CD4-positive, alpha-beta T cell treated with Interleukin-2 at 100 ng/mL for 4 hours (primary cell): ENCODE measurements around the gene HDAC9.
A peak's percentile ranks its signal among the peaks of the same experiment; 100 is the strongest.

Source experiments
- DNase-seq: peaks from one replicate; pipeline ENCODE4 v3.0.0-alpha.2; 2020; ENCODE audit warnings: low spot score

The HDAC9 gene

DNA sequence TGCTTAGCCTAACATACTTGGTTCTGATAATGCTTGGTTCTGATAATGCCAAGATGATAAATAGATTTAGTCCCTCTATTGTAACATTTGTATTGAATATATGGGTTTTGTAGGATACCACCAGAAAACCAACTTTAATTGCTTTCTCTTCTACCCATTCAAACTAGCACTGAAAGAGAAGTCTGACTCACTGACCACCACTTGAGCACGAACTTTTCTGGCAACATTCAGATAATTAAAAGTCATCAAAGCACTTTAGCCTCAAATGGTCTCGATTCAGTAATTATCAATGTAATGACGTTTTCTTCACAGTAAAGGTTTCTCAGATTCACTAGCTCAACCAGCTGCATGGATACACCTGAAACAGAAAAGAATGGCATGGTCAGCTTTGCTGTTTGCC, 63.0 kb downstream of the HDAC9 start:
- DNase-seq = no peak

DNA sequence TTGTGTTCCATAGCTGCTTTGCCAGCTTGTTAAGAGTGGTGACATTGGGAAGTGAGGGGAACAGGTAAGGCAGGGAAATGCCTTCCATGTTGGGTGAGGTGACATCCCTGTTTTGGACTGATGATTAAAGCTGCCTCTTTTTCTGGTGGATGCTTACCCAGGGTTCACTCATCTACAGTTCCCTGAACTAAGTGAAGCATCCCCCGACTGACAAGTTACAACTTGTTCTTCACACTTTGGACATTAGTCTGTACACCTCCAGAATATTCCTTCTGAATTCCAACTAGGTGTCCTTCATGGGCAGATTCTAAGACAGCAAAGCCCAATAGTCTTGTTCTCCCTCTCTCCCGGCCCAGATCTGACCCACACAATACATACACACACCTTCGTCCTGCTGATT, 63.4 kb downstream of the HDAC9 start:
- no peak for DNase-seq

DNA sequence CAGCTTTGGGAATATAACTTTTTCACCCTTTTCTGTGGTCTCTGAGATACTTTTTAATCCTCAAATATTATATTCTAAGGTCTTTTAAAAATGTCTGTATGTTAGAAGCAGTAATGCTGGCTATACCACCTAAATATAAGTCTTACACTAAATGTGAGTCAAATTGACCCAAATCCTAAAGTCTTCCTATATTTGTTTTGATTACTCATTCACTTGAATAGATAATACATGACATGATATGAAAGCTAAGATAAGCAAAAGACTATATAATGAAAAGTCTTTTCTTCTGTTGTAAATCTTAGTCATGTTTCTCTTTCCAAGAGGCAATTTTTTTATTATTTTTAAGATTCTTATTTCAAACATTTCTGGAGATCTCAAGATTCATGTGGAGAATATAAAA, 64.2 kb downstream of the HDAC9 start:
- DNase-seq = no peak

GRCh38 chr7:18564779-18565178, 69.2 kb downstream of the HDAC9 start:
- DNase-seq = no peak

DNA sequence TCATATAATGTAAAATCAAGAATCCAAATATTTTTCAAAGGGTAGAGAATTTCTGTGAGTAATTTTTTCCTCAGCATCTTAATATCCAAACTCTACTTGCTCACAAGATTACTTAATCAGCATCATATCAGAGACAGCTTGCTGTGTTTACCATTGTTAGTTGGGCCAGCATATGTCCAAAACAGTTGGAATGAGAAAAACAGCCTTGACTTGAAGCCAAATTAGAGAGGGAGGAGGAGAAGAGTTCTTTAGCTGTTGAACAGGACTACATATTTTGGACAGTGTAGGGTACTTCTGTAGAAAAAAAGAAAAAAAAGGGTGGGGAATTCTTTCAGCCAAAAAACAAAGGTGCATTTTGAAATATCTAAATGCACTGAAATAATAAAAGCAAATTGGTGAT, 69.8 kb downstream of the HDAC9 start:
- no peak for DNase-seq

- no peak for DNase-seq
These were observed 70.7 kb downstream of the HDAC9 start for GRCh38 chr7:18566205-18566604.

DNA sequence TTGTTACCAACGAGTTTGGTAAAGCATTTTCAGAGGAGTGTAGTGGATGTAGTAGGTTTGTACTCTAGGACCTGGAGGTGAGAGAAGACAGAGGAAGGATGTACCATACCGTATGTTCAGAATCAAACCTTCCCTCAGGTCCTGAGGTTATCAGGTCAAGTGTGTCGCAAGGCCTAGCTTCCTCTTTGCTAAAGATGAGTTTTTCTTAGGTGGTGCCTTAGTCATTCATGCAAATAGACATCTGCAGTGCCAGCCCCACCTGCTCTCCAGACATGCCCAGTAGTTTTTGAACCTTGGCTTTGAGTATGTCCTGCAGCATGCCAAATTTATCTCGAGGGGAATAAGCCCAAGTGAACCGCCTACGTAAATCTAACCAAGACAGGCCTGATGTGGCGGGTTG, 71.3 kb downstream of the HDAC9 start:
- no peak for DNase-seq

DNA sequence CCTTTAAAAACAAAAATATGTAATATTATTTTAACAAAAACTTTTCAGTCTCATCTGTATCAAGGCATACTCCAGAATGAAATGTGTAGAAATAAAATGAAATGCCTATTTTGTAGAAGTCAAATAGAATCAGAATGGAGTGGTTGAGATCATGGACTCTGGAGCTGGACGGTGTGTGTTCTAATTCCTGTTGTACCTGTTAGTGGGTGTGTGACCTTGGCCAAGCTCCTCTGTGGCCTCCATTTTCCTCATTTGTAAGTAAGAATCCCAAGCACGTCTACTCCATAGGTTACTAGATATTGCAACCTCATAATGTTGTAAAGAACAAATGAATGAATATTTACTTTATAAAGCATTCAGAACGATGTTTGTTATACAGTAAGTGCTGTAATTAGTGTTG, 74.9 kb downstream of the HDAC9 start:
- no peak for DNase-seq

DNA sequence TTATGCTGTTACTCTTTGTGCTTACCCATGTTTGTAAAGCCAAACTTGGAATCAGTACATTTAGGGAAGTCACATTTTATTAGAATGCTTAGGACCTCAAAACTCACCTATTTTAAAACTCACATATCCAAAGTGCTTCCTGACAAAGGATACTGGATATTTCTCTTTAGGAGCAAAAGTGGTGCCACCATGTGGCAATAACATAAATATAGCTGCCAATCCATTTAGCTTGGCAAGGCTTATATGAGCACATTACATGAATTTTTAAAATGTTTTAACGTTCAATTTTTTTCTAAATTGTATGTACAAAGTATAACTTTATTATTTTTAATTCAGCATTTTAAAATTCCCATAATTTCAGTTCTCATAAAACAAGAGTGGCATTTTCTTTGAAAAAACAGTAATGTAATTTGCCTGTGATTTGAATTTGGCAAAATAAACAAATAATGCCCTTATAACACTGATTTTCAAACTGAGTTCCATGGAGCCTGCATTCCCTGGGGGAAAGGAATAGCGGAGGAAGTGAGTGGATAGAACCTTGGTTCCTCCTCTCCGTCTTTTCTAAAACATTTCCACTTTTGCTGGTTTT, 75.4 kb downstream of the HDAC9 start:
- DNase-seq = no peak

DNA sequence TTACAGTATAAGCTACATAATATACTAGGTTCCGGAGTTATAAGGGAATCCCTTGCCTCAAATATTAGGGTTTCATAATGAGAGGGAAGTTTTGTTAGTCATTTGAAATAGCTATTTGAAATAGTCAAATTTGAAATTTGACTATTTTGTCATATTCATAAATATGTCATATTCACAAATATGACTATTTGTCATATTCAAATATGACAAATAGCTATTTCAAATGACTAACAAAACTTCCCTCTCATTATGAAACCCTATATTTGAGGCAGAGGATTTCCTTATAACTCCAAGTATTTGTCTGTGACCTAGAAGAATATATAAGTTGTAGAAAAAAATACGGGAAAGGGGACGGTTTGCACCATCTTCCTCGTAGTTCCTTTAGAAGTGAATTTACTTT, 76.6 kb downstream of the HDAC9 start:
- DNase-seq = no peak

DNA sequence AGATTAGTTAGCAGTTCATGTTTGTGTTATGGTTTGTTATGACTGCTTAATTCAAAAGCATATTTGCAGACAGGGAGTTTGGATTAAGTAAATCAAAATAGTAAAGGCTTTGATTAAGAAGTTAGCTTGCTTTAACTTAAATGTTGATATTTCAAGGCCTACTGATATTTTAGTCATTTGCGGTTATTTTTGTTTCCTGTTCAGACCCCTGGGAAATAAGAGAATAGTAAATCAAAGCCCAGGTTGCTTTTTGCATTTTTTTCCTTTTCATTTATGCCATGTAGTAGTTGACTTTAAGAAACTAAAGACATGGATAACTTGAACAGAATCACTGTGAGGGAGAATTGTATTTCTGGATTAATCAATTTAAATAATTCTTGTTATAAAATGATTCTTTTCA, 77.3 kb downstream of the HDAC9 start:
- no peak for DNase-seq

DNA sequence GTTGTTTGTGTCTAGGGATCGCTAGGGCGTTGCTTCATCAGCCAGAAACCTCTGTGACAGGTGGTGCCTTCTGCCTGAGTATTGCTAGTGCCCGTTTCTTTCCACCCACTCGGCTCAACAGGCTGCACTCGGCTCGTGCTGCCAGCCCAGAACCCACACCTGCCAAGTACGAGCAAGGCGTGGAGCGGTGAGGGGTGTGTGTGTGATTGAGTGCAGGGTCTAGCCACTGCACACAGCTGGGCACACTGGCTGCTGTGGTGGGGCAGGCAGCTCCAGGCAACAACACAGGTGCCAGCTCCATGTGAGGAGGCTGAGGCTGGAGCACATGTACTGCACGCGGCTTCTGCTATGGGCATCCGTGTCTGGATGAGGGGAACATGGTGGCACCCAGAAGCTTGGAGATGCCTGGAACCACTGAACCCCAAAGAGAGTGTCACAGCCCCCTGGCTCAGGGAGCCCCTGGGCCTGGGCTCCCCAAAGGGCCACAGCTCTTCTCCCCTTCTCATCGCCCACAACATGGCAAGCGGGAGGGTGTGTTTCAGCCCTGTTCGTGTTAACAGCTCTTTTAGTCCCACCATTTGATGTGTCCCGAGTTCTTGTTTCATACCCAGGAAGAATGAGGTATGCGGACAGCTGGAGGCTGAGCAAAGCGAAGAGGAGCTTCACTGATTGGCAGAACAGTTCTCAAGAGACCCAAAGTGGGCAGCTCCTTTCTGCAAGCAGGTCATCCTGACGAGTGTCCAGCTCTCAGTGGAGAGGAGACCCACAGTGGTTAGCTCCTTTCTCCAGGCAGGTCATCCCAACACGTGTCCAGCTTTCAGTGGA, 78.1 kb downstream of the HDAC9 start:
- DNase-seq = no peak

- DNase-seq = no peak
These were observed 78.6 kb downstream of the HDAC9 start for GRCh38 chr7:18574235-18574540.

DNA sequence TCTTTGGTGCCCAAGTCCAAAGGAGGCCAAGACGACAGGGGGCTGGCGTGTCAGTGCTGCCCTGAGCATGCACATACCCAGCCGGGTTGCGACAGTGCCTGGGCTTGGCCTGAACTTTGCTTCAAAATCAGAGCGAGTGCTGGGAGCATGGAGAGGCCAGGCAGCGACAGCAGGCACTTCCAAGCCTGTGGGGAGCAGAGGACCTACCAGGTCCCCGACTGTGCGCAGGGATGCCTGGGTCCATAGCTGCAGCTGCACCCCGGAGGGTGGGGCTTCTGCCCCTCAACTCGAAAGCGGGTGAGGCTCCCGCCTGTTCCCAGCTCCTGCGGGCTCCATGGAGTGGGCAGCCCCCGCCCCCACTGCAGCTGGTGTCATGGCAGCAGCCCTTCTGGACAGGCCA, 79.1 kb downstream of the HDAC9 start:
- DNase-seq = no peak

- no peak for DNase-seq
These were observed 80.3 kb downstream of the HDAC9 start for GRCh38 chr7:18575622-18576572.

- DNase-seq = no peak
These were observed 81.7 kb downstream of the HDAC9 start for GRCh38 chr7:18577096-18577771.

DNA sequence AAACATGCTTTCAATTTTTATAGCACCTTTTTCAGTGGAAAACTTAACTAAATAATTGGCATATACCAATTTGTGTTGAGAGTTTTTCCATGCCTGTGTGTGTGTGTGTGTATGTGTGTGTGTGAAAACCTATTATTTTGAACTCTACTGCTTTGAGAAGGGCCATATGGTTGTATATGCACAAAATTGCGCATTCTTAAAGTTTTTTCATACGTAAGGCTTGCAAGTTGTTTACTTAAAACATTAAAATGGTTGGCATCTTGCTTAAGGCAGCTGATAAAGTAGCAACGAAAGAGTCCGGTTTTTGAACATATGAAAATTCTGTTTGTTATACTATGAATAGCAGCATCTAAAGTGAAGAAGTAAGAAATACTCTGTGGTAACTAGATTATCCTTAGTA, 84.1 kb downstream of the HDAC9 start:
- no peak for DNase-seq

GRCh38 chr7:18580950-18581349, 85.4 kb downstream of the HDAC9 start:
- DNase-seq = no peak

- DNase-seq = no peak
These were observed 87.8 kb downstream of the HDAC9 start for GRCh38 chr7:18583305-18583704.

- no peak for DNase-seq
These were observed 94.7 kb downstream of the HDAC9 start for GRCh38 chr7:18590241-18590640.

DNA sequence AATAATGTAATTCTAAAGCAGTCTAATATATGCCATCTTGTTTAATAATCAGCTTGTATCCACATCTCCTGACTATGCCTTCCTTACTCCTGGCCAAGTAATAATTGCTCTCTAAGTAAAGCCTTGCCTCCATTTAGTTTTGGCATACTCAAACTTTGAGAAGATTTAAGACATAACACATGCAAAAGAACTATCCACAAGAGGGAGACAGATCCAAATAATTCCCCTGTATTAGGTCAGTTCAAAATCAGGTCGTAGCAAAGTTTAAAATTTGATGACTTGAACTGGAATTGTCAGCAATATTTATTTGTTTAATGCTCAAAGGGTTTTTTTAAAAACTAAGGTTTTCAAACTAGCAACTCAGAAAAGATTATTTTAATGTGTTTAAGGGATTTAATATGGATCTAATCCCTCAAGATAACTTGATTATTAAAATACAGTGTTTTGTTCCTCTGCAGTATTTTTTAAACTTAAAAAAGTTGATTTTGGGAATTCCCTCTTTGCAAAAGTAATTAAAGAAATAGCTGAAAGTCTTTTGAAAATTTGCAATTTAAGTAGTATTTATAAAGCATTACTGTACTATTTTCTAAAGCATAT, 95.3 kb downstream of the HDAC9 start:
- peak; percentile 12 for DNase-seq
